A172 (cell line): ENCODE results near the gene KCNC4. TPM values are rescaled to one million over a fixed set of nuclear protein-coding genes. Genes with fewer than 3 reads are reported as not detected.
A peak's percentile ranks its signal among the peaks of the same experiment; 100 is the strongest.

Source experiments
- DNase-seq: peaks from one replicate; pipeline ENCODE4 v3.0.0-alpha.2; 2015; ENCODE audit warnings: low spot score
- total RNA-seq: library from RNA; depleted of rRNA; stranded (reverse); fragments of >200 nt; shearing (Covaris generic); gene quantifications from 2 replicates; pipeline ENCODE4 v1.2.3, GENCODE V29; 2014

Gene KCNC4
- total RNA-seq, 1 experiment from 2014 or later: 1.2 TPM

DNA sequence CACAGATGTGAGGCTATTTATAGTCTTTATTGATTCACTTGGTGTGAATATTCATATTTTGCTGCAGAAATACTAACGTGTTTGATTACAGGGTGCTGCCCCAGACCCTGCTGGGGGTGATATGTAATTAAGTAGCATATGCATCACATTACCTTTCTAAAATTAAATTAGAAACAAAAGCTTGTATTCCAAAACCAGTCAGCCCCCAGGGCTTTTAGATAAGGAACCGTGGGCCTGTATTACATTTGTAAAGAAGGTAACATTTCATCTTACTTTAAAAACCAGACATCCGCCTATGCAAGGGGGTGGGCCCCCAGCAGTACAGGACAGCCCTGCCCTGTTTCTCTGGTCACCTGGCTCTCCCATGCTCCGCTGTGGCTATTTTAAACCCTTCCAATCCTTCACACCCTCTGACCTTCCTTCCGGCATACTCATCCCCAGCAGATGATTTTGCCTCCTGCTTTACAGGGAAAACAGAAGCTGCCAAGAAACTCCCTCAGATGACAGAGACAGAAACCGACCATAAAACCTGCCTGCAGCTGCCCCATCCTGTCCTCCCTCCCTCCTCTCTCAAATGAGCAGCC, 22.0 kb upstream of the KCNC4 start:
- peak; percentile 88 for DNase-seq

GRCh38 chr1:110189181-110189580, 20.9 kb upstream of the KCNC4 start:
- no peak for DNase-seq

- DNase-seq: no peak
Measured at GRCh38 chr1:110190282-110190929, 19.7 kb upstream of the KCNC4 start.

DNA sequence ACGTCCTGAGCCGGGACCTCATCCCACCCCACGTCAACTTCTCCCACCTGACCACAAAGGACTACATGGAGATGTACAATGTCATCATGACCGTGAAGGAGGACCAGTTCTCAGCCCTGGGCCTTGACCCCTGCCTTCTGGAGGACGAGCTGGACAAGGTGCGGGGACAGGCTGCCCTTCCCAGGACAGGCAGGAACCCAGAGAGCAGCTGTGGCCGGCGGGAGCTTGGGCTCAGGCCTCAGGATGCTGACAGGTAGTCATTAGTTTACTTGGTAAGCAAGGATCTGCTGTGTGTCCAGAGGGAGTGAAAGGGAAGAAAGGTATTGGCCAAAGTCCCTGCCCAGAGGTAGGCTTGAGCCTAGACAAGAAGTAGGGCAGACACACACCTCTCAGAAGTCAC, 17.6 kb upstream of the KCNC4 start:
- DNase-seq: no peak

GRCh38 chr1:110195196-110195595, 14.9 kb upstream of the KCNC4 start:
- no peak for DNase-seq

- peak; percentile 26 for DNase-seq
Measured at GRCh38 chr1:110196917-110197765, 13.0 kb upstream of the KCNC4 start.

DNA sequence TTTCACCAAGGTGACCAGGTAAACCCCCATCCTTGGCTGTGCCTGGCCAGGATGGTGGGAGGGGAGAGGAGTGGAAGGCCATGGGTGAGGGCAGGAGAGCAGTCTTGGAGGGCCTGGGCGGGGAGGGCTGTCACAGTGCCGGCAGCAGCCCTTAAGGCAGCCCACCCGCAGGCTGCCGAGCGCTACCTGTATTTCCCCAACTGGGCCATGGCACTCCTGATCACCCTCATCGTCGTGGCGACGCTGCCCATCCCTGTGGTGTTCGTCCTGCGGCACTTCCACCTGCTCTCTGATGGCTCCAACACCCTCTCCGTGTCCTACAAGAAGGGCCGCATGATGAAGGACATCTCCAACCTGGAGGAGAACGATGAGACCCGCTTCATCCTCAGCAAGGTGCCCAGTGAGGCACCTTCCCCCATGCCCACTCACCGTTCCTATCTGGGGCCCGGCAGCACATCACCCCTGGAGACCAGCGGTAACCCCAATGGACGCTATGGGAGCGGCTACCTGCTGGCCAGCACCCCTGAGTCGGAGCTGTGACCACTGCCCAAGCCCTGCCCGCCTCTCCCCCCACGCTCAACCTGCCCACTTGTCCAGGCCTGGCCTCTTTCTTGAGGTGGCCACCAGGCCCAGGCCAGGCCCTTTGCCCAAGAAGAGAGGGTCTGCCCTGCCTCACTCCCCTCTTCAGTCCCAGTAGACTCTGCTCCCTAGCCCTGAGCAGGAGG, 12.0 kb upstream of the KCNC4 start:
- DNase-seq: no peak

DNA sequence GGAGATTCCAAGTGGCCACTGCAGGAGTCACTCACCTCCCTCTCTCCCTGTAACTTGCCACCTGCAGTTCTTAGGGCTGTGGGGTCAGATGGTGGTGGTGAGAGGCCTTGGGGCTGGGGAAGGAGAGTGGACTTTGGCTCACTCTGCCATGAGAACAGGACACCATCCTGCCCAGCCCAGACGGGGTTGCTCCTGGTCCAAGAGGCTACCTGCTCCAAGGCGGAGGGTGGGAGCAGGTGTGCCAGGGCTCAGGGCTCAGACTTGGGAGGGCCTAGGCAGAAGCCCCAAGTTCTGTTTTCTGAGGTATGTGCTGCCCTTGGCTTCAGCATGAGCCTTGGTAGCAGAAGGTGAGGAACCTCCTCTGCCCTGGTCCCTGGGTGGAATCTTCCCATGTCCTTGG, 11.4 kb upstream of the KCNC4 start:
- no peak for DNase-seq

DNA sequence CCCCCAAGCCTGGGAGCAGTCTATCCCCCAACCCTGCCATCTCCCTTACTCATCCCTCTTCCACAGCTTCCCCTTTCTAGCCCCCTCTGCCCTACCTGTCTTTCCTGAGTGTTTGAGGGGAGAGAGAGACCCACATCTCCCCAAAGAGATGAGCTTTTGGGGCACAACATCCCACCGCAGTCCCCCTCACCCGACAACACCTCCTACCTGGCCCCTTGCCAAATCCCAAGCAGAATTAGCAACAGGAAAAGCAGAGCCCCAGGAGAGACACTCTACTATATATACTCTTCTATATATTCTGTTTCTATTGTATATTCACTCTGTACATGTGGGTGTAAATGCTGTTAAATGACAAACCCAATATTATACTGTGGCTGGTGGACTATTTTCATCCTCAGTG, 9.9 kb upstream of the KCNC4 start:
- DNase-seq: no peak

- DNase-seq: no peak
Measured at GRCh38 chr1:110200666-110201065, 9.4 kb upstream of the KCNC4 start.

DNA sequence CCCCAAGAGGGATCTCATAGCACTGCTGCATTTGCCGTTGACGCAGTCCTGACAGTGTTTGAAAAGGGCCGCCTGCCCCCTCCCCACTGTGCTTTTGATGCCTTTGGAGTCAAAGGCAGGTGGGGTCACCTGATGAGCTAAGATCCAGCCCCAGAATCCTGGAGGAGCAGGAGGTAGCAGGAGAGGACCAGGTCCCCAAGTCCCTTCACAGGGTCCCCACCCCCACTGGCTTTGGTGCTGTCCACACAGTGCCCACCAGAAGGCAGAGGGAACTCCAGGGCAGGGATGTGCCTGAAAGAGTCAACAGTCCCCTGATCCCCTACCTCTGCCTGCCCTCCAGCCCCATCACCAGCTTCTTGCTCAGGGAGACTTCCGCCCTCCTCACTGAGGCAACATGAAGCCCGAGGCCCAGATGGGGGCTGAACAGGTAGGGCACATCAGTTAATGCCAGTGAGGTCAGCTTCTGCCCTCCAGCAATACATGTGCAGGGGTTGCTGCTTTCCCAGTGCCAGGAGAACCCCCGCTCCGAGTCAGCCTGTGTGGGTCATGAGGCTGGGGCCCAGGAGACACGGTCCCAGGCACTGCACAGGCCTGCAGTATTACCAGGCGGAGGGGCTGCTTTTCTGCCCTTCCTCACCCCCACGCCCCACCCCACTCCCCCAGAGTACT, 8.8 kb upstream of the KCNC4 start:
- DNase-seq: no peak

DNA sequence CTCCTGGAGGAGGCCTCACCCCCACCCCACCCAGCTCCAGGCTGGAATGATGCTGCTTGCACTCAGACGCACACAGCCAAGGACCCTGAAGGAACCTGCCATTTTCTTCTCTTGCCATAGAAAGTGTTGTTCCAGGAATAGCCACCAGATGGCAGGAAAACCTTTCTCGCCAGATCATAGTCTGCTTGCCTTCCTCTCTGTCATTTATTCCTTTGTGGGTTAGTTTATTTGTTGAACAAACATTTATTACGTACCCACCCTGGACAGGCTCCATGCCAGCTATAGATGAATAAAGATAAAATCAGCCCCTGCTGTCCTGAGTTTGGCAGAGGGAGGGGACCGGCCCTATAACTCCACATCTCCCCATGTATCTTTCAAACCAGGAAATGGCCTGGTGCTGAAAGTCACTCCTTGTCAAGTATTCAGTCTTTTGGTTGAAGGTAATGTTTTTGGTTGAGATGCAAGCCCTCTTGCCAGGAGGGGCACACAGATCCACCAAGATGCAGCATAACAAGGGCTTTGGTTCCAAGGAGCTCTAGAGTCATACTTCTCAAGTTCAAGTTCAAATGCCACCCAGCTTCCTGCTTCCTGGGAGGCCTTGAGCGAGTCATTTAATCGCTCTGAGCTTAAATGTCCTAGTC, 7.0 kb upstream of the KCNC4 start:
- peak; percentile 54 for DNase-seq

- DNase-seq: no peak
Measured at GRCh38 chr1:110205156-110205555, 5.0 kb upstream of the KCNC4 start.

DNA sequence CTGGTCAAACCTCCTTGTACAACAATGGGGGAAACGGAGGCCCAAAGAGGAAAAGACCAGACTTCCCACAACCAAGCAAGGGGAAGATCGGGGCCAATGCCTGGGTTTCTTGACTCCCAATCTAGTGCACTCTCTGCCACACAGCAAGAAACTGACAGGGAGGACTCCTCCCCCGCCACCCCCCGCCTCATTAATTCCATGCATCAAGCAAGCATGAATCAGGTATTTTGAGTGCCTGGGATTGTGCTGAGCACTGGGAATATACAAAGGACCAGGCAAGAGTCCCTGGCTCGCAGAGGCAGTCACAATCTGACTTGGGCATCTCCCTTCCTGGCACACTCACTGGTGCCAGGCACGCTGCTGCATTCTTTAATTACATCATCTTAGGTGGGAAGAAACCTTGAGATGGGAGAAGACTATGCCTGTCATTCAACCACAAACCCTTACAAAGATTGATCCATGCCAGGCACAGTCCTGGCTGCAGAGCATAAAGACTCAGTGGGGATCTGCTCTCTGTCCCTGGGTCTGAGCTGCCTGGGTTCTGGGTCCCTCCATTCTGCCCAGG, 4.4 kb upstream of the KCNC4 start:
- DNase-seq: no peak

DNA sequence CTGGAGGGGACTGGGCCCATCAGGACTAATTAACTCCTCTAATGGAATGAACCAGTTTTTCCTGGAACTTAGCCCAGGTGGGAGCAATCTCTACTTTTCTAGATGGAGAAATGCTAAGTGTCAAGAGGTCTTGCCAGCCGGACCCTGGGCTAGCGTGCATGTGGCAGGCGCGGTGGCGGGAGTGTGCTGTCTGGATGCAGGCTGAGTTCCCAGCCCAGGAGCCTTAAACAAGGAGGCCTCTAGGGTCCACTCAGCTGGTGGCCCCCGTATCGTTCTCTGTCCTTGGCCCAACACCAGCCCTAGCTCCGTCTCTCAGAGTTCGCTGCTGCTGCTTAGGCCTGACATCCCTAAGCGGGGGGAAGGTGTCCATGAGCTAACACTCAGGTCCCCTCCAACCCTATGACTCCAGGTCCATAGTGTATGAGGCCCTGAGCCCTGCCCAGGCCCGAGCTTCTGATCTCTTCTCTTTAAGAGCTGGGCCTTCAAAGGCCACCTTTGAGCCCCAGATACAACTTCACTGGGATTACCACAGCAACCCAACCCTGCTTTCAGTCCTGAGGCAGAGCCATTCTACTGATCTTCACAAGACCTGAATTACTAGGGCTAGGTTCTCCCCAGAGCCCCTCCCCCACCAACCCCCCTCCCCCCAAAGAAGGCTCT, 3.7 kb upstream of the KCNC4 start:
- no peak for DNase-seq

- DNase-seq: peak; percentile 23
Measured at GRCh38 chr1:110207831-110208230, 2.3 kb upstream of the KCNC4 start.

- DNase-seq: no peak
Measured at GRCh38 chr1:110208916-110209645, 1.0 kb upstream of the KCNC4 start.

DNA sequence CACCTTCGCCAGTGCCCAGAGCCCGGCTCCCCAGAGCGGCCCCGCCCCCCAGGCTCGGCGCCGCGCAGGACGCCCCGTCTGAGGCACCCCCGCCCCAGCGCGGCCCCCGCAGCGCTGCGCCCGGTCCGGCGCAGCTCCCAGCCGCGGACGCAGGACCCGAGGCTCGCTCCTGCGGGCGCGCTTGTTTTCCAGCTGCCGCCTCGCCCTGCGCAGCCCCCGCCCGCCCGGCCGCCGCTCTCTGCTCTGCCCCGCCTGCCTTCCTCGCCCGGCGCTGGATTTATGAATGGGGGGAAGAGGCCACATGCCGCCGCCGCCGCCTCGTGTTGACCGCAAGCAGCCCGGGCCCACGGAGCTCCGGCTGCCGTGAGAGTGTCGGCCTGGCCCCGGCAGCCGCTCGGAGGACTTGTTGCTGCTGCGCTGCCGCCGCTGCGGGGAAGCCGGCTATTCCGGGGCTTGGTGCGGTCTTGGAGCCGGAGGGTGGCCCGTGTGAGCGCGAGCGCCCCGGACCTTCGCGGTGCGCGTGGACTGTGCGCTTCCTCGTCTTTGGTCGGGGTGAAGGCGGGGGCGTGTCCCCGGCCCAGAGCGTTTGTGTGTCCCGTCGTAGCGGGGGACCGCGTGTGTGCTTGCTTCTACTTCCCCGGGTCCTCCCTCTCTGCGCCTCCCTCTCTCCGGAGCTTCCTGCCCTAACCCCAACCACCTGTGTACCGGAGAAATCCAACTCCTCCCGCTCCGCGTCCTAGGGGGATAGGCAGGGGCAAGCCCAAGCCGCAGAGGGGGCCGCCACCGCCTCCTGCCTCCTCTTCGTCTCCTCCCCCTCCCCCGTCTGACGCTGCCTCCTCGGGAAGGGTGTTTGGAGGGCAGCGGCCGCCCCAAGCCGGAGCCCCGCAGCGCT, 736 bp downstream of the KCNC4 start:
- no peak for DNase-seq
